HepG2 (cell line): ENCODE results near the gene PET100.

ENCODE experiments used
- CREB1 ChIP-seq, 2 experiments: fragments of 450-650 bp in 1 of 2; IDR thresholded peaks; 2 replicates each; pipeline ENCODE4 v1.6.1; 2016 to 2017; ENCODE audit warnings: control low read depth in 1 of 2, mild to moderate bottlenecking in 1 of 2, missing compliant biosample characterization in 1 of 2, missing genetic modification characterization in 1 of 2
- SOX13 ChIP-seq, 3 experiments: fragments of 450-650 bp in 1 of 3; sonication (generic) in 1 of 3; formaldehyde crosslinking in 1 of 3; IDR thresholded peaks in 2 of 3; conservative IDR thresholded peaks in 1 of 3; 2 replicates each; pipeline versions ENCODE4 v1.5.0 to v1.6.1; 2016 to 2020; ENCODE audit warnings: antibody characterized with exemption in 1 of 3, mild to moderate bottlenecking in 1 of 3, missing compliant biosample characterization in 1 of 3, missing genetic modification reagents in 1 of 3, moderate library complexity in 1 of 3
- TAF1 ChIP-seq: sonication (generic); formaldehyde crosslinking; IDR thresholded peaks from 2 replicates; pipeline ENCODE4 v1.4.0; 2020; ENCODE audit warnings: missing genetic modification reagents
- ZNF629 ChIP-seq: sonication (generic); formaldehyde crosslinking; conservative IDR thresholded peaks from 2 replicates; pipeline ENCODE4 v1.5.0; 2020; ENCODE audit warnings: missing genetic modification reagents

GRCh38 chr19:7676854-7677253 is 47.3 kb downstream of the PET100 start, which contains the start of gene MCEMP1:
- TF ChIP-seq ZNF629 (no peak), SOX13 (IDR thresholded peaks at IDR 0.05) (no peak), SOX13 (CRISPR knock-in tag; conservative IDR thresholded peaks at IDR 0.05 in 1 of 2, IDR thresholded peaks at IDR 0.05 in 1 of 2) (no peak), TAF1 (CRISPR knock-in tag) (no peak), CREB1 (IDR thresholded peaks at IDR 0.05) (no peak), CREB1 (CRISPR knock-in tag; IDR thresholded peaks at IDR 0.05) (no peak)
